ENCODE data around the gene UBE2O.

DNA sequence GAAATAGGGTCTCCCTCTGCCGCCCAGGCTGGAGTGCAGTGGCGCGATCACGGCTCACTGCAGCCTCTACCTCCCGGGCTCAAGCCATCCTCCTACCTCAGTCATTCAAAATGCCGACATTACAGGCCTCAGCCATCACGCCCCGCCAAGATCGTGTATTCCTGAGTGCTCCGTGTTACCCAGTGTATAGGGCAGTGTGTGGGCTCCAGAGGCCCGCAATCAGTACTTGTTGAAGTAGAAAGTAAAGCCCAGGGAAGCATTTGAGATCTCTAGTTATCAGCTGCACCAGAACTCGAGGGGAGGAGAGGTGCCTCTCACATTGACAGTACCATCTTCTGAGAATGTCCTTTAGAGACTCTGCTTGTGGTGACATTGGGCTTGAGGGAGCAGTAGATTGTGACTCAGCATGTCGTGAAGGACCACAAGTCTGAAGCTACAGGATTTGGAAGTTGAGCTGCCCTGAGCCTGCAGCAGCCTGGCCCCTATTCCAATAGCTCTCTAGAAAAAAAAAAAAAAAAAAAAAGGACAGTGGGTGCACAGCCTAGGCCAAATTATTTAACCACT lies 98.1 kb downstream of the UBE2O start:
- TF ChIP-seq, protein P1, sequence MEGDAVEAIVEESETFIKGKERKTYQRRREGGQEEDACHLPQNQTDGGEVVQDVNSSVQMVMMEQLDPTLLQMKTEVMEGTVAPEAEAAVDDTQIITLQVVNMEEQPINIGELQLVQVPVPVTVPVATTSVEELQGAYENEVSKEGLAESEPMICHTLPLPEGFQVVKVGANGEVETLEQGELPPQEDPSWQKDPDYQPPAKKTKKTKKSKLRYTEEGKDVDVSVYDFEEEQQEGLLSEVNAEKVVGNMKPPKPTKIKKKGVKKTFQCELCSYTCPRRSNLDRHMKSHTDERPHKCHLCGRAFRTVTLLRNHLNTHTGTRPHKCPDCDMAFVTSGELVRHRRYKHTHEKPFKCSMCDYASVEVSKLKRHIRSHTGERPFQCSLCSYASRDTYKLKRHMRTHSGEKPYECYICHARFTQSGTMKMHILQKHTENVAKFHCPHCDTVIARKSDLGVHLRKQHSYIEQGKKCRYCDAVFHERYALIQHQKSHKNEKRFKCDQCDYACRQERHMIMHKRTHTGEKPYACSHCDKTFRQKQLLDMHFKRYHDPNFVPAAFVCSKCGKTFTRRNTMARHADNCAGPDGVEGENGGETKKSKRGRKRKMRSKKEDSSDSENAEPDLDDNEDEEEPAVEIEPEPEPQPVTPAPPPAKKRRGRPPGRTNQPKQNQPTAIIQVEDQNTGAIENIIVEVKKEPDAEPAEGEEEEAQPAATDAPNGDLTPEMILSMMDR (conservative IDR thresholded peaks at IDR 0.05), result no peak
- TF ChIP-seq ZFX (IDR thresholded peaks at IDR 0.05), result no peak

Measured in C4-2B (cell line).